NOMO-1 treated with DMSO at 0.1 percent for 48 hours (cell line): Measurements from ENCODE around the gene ZDBF2.
A peak's percentile ranks its signal among the peaks of the same experiment; 100 is the strongest.
"Not testable (repeated sequence)": the region's sequence is repeated elsewhere in the genome, so short reads cannot be mapped to it uniquely, and the experiment has no call there.

Source experiments
- DNase-seq: peaks from one replicate; lab custom pipeline; 2025; ENCODE audit not compliant: unreplicated experiment; lab: John Stamatoyannopoulos, UW

The ZDBF2 gene

GRCh38 chr2:206274434-206275311, at the start of gene ZDBF2:
Gene ZDBF2 (plus strand): TSS chr2:206274663. CDS start chr2:206281850, 7,187 bp downstream.
- no peak for DNase-seq

DNA sequence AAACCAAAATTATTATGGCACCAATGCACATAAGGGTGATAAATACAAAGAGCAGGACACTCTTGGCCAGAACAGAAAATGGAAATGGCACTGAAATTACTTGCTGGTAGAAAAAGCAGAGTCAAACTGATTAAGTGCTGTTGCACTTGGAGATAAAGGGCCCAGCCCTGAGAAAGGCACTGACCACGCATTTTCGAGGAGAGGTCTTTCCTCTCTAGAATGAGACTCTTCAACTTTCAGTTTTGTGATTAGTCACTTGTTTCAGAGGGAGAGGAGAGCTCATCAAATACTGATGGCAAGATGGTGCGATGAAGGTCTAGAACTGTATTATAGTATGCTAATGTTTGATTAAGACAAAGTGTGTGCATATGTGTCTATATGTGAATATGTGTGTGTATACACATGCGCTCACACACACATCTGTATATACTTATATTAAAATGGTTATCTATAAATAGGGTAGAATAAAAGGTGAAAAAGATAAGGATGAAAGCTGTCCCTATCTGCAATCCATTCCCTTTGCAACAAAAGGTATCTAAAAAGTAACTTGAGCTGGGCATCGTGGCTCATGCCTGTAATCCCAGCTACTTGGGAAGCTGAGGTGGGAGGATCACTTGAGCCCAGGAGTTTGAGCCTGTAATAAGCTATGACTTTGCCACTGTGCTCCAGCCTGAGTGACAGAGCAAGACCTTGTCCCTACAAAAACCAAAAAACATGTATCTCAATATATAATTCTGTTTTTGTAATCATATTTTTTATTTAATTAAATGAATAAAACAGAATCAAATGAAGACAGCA, 48.8 kb upstream of the ZDBF2 start:
- no peak for DNase-seq

DNA sequence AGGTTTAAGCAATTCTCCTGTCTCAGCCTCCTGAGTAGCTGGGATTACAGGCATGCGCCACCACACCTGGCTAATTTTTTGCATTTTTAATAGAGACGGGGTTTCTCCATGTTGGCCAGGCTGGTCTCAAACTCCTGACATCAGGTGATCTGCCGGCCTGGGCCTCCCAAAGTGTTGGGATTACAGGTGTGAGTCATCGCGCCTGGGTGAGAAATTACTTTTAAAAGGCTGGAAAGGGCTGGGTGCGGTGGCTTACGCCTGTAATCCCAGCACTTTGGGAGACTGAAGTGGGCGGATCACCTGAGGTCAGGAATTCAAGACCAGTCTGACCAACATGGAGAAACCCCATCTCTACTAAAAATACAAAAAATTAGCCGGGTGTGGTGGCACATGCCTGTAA, 45.8 kb upstream of the ZDBF2 start:
- DNase-seq, result not testable (repeated sequence)

DNA sequence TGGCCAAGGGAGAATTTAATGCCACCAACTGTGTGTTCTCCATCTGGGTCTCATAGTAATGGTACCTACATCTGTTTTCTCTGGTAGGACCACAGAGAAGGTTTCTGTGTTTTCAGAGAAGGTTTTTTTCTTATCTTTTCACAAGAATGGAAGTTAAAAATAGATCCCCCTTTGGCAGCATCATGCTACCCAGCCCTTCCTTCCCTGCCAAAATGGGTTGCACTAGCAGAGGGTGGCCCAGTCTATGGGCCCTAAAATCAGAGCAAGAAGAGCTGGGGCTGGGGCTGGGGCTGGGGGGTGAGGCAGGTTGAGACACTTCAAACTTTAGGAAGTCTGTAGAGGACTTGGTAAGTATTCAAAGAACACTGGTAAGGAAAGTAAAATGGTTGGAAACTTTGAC, 44.8 kb upstream of the ZDBF2 start:
- DNase-seq, result no peak

DNA sequence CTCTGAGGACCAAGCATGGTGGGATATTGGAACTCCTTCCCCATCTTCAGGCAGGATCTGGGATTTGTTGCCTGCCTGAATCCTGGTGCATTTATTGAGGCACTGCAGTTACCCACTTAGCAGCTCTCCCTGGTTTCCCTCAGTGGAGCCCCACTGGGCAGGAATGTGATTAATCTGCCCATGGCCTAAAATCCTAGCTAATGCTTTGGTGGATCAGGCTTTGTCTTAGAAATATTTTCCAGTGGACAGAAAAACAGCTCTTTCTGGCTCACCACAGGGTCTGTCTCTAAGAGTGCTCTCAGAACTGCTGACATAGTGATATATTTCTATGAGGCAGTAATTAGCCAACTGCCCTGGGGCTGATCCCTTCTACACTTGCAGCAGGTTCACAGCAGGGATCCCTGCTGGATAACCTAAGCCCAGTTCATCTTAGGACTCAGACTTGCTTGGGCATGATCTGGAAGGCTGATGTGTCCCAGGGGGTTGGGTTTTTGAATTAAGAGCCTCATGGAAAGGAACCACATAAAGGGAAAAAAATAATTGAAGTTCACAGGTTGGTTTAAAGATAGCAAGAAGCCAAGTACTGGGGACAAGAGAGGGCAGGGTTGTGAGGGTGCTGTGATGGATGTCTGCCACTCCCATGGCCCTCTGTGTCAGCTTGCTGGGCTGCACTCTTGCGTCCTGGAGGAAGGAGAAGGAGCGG, 44.3 kb upstream of the ZDBF2 start:
- no peak for DNase-seq

GRCh38 chr2:206231669-206232286, 42.7 kb upstream of the ZDBF2 start:
- DNase-seq, result no peak

GRCh38 chr2:206232287-206233035, 42.0 kb upstream of the ZDBF2 start:
- DNase-seq, result no peak

GRCh38 chr2:206239157-206239556, 35.3 kb upstream of the ZDBF2 start:
- DNase-seq, result no peak

GRCh38 chr2:206240327-206240726, 34.1 kb upstream of the ZDBF2 start:
- no peak for DNase-seq

GRCh38 chr2:206241736-206242135, 32.7 kb upstream of the ZDBF2 start:
- no peak for DNase-seq

DNA sequence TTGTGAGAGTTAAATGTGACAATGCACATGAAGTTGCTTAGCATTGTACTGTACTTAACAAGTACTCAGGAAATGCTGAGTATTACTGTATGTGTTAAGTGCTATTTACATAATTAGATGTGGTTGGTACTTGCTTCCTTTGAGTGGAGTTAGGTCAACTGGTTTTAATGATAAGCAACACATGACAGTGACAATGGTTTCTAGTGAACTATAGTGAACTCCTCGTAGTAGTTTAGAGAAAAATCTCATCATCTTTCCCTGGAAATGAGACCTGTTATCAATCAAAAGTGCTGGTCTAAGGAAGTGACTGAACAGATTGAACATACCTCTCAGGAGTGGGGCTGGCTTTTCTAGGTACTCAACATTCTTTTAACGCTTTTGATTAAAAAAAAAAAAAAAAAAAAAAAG, 29.2 kb upstream of the ZDBF2 start:
- peak; percentile 62 for DNase-seq

DNA sequence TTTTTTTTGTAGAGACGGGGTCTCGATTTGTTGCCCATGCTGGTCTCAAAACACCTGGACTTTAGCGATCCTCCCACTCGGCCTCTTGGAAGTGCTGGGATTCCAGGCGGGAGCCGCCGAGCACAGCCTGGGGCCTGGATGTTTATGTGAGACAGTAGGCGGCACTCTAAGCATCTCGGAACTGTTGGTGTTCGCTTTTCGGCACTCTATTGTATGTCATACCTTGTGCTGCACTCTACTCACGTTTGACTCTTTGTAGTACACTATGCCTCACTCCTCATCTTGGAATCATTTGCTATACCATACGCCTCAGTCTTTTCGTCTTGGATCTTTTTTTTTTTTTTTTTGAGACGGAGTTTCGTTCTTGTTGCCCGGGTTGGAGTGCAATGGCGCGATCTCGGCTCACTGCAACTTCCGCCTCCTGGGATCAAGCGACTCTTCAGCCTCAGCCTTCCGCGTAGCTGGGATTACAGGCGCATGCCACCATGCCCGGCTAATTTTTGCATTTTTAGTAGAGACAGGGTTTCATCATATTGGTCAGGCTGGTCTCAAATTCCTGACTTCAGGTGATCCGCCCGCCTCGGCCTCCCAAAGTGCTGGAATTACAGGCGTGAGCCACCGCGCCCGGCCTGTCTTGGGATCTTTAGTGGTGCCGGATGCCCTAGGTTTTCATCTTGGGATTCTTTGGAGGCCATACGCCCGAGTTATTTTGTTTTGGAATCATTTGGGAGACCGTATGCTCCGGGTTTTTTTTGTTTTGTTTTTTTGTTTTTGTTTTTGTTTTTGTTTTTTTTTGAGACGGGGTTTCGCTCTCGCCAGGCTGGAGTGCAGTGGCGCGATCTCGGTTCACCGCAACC, 24.2 kb upstream of the ZDBF2 start:
- DNase-seq, result no peak

DNA sequence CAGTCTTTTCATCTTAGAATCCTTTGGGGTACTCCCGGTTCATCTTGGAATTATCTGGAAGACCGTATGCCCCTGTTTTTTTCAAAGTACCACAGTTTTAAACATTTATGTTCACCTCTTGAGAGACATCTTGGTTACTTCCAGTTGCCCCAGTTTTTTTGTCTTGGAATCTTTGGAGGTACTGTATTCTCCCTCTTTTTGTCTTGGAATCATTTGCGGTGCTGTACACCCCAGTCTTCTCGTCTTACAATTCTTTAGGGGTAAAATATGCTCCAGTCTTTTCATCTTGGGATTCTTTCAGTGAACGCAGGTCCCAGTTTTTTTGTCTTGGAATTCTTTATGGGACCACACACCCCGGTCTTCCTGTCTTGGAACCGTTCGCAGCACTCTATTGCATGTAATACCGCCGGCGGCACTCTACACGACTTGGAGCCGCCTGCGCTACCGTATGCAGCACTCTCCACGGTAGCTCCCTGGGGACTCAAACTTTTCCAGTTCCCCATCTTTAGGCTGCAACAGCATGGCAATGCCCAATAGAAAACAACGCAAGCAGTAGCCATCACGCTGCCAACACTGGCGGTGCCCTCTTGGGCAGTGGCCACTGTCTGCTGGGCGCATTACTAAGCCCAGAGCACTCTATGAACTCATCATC, 21.2 kb upstream of the ZDBF2 start:
- no peak for DNase-seq

DNA sequence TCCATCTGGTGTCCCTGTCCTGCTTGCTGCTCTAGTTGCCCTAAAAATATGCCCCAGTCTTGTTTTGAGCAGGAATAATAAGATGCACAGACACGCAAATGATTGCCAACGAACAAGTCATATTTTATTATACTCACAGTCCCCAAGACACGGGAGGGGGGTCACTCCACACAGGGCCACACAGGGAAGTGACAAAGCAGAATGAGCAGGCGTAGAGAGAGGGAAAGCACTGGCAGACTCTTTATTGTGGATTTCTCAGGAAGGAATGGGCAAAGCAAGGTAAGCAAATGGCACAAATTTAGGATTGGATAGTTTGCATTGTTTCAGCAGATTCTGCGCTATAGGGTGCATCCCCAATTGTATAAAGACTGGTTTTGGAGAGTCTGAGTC, 20.7 kb upstream of the ZDBF2 start:
- no peak for DNase-seq

GRCh38 chr2:206255003-206255402, 19.5 kb upstream of the ZDBF2 start:
- no peak for DNase-seq

DNA sequence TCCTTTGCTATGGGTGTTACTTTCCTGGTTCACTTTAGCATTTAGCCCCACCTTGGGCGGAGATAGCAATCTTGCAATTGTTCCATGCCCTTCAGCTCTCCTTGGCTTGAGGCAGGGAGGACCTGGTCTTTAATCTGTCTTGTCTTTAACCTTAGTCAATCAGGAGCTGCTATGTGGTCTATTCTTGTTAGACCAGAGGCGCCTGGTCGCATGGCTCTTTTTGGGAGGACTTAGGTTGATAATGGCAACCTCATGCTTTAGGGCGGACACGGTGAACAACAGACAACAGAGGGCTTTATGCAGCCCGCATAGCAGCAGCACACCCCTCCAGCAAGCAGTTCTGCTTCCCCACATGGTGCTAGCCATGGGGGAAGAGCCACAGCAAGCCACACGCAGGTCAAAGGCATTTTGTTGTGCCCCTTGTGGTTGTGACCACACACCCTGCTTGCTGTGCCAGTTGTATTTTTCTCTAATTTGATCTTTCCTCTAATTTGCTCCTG, 17.7 kb upstream of the ZDBF2 start:
- no peak for DNase-seq

- no peak for DNase-seq
These were observed 17.1 kb upstream of the ZDBF2 start for GRCh38 chr2:206257350-206257749.

DNA sequence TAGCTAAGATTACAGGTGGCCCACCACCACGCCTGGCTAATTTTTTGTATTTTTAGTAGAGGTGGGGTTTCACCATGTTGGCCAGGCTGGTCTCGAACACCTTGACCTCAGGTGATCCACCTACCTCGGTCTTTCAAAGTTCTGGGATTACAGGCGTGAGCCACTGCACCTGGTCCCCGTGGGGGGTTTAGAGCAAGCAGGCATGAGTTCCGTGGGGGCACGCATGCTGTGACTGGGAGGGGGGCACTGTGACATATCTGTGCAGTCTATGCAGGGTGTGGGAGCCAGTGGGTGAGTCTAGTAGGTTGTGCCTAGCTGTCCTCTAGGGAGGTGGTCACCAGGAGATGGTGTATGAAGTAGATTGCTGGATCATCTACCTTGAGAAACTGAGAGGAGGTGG, 16.6 kb upstream of the ZDBF2 start:
- DNase-seq, result no peak

DNA sequence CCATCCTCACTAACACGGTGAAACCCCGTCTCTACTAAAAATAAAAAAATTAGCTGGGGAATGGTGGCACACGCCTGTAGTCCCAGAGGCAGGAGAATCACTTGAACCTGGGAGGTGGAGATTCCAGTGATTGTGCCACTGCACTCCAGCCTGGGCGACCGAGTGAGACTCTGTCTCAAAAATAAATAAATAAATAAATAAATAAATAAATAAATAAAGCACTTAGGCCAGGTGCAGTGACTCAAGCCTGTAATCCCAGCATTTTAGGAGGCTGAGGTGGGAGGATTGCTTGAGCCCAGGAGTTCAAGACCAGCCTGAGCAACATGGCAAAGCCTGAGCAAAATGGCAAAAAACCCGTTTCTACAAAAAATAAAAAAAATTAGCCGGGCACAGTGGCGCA, 15.8 kb upstream of the ZDBF2 start:
- DNase-seq, result not testable (repeated sequence)
